GM19467 (cell line): Measurements from ENCODE around the gene TADA1.
"Not testable (repeated sequence)": the region's sequence is repeated elsewhere in the genome, so short reads cannot be mapped to it uniquely, and the experiment has no call there.

Experiments used
- ATAC-seq: cut with Tn5 transposase; IDR thresholded peaks from one replicate; pipeline ENCODE4 v1.9.1; 2021; ENCODE audit warnings: mild to moderate bottlenecking, moderate library complexity; ENCODE audit not compliant: unreplicated experiment

Gene TADA1

GRCh38 chr1:166899769-166900168 is 23.7 kb upstream of the TADA1 start:
- no peak for ATAC-seq

- no peak for ATAC-seq
These were observed 19.7 kb upstream of the TADA1 start for GRCh38 chr1:166895766-166896165.

GRCh38 chr1:166889776-166890175 is 13.7 kb upstream of the TADA1 start:
- ATAC-seq: no peak

GRCh38 chr1:166888373-166889111 is 12.5 kb upstream of the TADA1 start:
- ATAC-seq: no peak

GRCh38 chr1:166884971-166885370 is 8.9 kb upstream of the TADA1 start:
- ATAC-seq: no peak

GRCh38 chr1:166884040-166884642 is 8.1 kb upstream of the TADA1 start:
- no peak for ATAC-seq

- no peak for ATAC-seq
These were observed 6.8 kb upstream of the TADA1 start for GRCh38 chr1:166882893-166883292.

GRCh38 chr1:166878173-166878917 is 2.3 kb upstream of the TADA1 start:
- ATAC-seq: not testable (repeated sequence)

GRCh38 chr1:166876540-166876838 is 425 bp upstream of the TADA1 start:
- ATAC-seq: peak; percentile 2

GRCh38 chr1:166875302-166875733 is 746 bp downstream of the TADA1 start:
- ATAC-seq: no peak

- ATAC-seq: no peak
These were observed 1.6 kb downstream of the TADA1 start for GRCh38 chr1:166874464-166874863.

- ATAC-seq: no peak
These were observed 5.5 kb downstream of the TADA1 start for GRCh38 chr1:166870584-166870983.

GRCh38 chr1:166869318-166870099 is 6.6 kb downstream of the TADA1 start:
- no peak for ATAC-seq

GRCh38 chr1:166868639-166869038 is 7.4 kb downstream of the TADA1 start:
- no peak for ATAC-seq

GRCh38 chr1:166865926-166866325 is 10.1 kb downstream of the TADA1 start:
- no peak for ATAC-seq

- no peak for ATAC-seq
These were observed 16.5 kb downstream of the TADA1 start for GRCh38 chr1:166859597-166859996.

GRCh38 chr1:166858726-166859419 is 17.2 kb downstream of the TADA1 start:
- no peak for ATAC-seq

GRCh38 chr1:166857995-166858394 is 18.1 kb downstream of the TADA1 start:
- ATAC-seq: no peak

GRCh38 chr1:166855558-166855957 is 20.5 kb downstream of the TADA1 start:
- ATAC-seq: no peak

- no peak for ATAC-seq
These were observed 23.1 kb downstream of the TADA1 start for GRCh38 chr1:166852918-166853317.

GRCh38 chr1:166849135-166849534 is 26.9 kb downstream of the TADA1 start:
- no peak for ATAC-seq
